Measurements from ENCODE around the gene EMC8.

- TF ChIP-seq CTCF (conservative IDR thresholded peaks at IDR 0.05): no peak
- no peak for TF ChIP-seq EZH2 (IDR thresholded peaks at IDR 0.05; ENCODE audit: low read depth)
Observed at GRCh38 chr16:85796599-85796998, 2.7 kb downstream of the EMC8 start.

All from PC-9 (cell line).